Suppressor macrophage treated with lipopolysaccharide for 4 hours (primary cell): Measurements from ENCODE around the gene GGCT.
A peak's percentile ranks its signal among the peaks of the same experiment; 100 is the strongest.
"Not testable (repeated sequence)": the region's sequence is repeated elsewhere in the genome, so short reads cannot be mapped to it uniquely, and the experiment has no call there.

ENCODE experiments used
- DNase-seq: peaks from one replicate; pipeline ENCODE4 v3.0.0-alpha.2; 2020

GGCT gene, protein sequence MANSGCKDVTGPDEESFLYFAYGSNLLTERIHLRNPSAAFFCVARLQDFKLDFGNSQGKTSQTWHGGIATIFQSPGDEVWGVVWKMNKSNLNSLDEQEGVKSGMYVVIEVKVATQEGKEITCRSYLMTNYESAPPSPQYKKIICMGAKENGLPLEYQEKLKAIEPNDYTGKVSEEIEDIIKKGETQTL

DNA sequence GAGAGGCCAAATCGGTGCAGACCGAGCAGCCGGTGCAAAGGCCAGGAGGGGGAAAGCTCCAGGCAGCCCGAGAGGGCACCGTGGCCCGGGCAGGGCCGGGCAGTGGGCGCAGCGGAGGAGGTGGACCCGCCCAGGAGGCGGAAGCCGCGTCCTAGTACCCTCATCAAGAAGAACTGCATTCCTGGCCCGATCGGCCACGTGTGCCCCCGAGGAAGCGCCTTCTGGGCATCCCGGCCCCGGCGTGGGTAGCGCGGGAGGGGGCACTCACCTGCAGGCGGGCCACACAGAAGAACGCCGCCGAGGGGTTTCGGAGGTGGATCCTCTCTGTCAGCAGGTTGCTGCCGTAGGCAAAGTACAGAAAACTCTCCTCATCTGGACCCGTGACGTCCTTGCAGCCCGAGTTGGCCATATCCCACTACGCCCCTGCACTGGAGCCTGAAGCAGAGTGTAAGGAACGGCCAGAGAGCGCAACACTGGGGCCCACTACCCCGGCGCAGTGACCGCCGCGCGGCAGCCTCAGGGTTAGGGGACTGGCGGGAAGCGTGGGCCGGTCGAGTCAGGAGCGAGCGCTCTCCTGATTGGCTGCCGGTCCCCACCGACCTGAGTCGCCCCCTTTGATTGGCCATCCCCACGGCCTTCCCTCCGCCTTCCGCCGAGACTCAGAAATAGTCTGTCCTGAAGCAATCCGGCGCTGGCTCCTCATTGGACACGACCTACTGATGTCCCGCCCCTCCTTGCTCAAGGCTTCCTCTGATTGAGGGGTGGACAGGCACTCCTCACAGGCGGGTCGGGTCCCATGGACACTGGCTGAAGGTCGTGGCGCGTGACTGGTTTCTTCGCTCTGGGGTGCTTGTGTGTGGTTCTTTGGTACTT is at the start of gene GGCT:
GGCT (minus strand) TSS at position 529 of the 873 bp plus-strand sequence; CDS start at position 409, 120 bp downstream.
- peak; percentile 99 for DNase-seq

DNA sequence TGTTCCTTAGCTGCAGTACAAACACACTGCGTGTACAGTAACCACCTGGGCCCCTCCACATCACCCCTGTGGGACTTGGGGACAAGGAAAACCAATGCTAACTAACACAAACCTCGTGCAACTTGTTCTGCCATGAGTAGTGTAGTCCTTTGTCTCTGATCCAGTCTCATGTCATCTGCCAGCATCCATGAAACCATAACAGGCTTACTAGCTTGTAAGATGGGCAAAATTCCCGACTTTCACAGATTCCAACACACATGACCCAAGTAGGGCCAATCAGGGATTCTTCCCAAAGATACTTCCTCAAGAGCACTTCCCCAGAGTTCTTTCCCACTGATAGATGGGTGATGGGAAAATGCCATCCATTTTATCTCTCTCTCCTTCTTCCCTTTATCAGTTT is 48.9 kb upstream of the GGCT start:
- no peak for DNase-seq

DNA sequence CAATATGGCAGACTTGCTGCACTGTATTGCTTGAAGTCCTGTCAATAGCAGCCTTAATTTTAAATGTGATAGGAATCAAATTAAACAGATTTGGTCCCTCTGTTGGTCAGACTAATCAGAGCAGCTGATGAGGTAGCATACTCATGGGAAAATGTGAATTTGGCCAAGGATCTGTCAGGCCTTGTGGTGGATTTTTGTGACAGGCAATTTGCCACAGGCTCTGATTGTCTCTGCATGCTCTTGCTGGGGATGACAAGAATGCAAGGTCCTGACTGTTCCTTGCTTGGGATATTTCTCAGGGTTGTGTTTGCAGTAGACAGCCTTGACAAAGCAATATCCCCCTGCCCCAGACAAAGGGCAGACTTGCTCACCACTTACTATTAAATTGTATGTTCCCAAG is 48.5 kb upstream of the GGCT start:
- no peak for DNase-seq

DNA sequence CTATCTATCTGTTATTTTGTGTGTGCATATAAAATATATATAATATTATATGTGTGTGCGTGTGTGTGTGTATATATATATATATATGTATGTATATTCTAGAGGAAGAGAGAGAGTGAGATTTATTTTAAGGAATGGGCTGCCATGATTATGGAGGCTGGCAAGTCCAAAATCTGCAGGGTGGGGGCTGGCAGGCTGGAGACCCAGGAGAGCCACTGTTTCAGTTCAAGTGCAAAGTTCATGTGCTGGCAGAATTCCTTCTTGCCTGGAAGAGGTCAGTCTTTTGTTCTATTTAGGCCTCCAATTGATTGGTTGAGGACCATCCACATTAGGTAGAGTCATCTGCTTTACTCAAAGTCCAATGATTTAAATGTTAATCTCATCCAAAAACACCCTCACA is 47.7 kb upstream of the GGCT start:
- DNase-seq: no peak

DNA sequence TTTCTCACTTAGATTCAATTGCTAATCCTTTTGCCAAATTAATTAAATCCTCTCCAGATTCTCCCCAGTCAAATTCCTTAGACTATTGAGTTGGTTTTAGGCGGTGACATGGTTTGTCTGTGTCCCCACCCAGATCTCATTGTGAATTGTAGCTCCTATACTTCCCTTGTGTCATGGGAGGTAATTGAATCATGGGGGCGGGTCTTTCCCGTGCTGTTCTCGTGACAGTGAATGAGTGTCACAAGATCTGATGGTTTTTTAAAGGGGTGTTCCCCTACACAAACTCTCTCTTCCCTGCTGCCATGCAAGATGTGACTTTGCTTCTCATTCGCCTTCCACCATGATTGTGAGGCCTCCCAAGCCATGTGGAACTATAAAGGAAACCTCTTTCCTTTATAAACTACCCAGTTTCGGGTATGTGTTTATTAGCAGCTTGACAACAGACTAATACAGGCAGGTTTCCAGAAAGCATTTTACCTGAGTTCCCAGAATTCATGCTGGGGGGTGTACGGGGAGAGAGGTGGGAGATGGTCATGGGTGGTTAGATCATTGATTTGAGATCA is 45.4 kb upstream of the GGCT start:
- peak; percentile 93 for DNase-seq

DNA sequence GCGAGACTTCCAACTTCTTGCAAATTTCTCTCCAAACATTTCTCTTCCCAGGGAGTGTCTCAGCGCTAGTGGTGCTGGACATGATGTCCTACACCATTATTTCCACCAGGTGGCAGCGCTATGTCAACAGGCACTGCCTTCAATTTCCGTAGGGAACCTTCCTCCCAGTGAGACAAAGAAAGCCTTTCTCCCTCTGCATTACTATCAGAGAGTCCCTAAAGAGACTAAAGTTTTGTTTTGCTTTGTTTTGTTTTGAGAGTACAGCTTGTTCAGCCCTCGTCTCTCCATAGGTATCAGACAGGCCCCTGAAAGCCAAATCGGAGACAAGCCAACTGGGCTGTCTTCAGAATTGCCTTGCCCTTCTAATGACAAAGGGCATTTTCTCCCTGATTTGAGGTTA is 44.2 kb upstream of the GGCT start:
- DNase-seq: peak; percentile 88

DNA sequence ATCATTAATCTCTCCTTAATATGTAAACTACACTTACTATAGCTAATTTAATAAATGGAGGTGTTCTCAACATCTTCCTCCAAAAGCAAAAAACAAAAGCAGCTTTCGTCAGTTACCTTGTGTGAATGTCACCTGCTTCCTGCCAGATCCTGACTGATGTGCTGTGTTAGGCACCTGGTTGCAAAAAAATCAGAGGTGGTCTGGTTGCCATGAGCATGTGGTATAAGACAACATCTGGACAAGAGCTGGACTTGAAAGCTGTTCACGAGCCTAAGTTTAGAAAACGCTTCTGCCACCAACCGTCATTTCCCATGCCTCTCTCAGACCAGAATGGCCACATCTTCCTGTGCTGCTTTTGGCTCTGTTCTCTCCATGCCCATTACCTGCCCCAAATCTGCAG is 42.0 kb upstream of the GGCT start:
- no peak for DNase-seq

DNA sequence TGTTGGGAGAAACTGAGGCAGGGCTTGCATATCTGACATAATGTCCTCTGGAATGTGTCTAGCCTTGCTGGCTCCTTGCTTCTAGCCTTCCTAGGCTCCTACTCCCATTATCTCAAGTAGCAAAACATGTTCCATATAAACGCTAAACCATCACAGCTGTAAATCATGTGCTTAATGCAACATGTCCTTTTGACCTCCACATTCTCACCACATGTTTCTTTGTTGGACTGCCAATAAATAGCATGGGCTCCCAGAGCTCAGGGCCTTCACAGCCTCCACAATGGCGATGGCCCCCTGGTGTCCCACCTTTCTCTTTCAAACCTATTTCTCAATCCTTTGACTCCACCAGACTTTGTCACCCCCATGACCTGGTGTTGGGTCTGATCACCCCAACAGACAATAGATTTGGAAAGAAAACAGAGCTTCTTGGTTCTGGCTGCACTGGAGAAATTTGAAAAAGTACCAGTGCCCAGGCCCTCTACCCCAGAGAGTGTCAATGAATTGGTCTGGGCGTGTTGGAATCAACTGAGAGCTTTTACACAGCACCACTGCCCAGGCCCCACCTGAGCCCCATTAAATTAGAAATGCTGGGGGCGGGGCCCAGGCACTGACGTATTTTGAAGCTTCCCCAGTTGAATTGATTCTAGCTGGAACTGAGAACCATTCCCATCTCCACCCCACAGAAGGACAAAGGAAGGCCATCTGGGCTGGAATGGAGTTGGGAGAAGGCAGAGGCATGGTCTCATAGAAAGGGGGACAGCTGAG is 41.3 kb upstream of the GGCT start:
- no peak for DNase-seq

DNA sequence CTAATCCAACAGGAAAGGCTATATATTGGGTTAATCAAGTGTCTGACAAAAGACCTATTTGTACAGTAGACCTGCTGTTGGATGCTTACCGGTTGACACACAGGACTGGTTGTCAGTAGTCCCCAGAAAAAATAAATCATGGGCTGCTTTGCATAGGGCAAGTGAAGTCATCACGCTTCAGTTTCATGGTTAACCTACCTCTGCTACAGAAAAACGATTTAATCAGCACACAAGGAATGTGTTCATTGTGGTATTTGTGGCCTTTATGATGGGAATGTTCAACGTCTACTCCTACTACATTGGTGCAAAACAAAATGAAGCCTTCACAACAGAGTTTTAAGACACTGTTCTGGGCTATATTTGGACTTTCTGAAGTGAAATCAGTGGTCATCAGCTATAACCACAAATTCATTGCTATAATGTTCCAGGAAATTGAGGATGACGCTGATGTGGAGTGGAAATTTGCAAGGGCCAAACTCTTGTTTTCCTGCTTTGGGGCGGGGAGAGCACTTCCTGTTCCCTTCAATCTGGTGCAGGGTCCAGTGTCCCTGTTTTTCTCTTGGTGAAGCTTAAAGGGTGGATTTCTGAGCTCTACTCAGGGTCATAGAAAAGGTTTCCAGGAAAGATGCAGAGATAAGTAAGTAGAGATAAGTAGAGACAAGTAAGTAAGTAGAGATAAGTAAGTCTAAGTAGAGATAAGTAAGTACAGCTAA is 39.3 kb upstream of the GGCT start:
- no peak for DNase-seq

DNA sequence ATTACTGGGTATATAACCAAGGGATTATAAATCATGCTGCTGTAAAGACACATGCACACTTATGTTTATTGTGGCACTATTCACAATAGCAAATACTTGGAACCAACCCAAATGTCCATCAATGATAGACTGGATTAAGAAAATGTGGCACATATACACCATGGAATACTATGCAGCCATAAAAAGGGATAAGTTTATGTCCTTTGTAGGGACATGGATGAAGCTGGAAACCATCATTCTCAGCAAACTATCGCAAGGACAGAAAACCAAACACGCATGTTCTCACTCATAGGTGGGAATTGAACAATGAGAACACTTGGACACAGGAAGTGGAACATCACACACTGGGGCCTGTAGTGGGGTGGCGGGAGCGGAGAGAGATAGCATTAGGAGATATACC is 38.5 kb upstream of the GGCT start:
- not testable (repeated sequence) for DNase-seq

DNA sequence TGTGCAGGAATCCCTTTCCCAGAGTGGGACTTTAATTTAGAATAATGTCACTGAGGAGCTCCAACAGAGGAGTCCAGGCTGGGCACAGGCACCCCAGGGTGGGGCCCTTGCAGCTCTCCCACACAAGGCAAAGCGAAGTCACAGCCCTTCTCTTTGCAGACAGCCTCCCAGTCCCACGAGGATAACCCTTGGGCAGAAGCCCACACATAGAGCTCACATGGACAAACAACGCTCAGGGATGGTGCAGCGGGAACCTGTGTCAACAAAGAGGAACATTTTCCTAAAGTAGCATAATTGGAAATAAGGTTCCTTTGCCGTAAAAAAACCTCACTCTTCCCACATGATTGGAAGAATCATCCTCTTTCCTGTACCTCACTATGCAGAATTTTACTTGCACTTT is 29.3 kb upstream of the GGCT start:
- no peak for DNase-seq

DNA sequence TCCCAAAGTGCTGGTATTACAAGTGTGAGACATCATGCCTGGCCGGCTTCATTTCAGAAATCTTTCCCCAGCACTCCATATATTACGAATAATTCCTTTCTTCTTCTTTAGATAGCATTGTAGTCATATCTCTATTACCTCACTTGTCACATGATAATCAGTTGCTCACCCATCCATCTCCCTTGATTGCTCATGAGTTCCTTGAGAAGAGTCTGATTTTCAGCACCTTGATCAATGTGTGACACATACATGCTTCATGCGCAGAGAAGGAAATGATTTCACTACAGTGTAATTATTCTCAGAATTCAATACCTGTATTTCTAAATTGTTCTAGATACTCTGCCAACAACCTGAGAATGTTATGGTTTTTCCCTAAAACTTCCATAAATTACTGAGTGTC is 26.7 kb upstream of the GGCT start:
- DNase-seq: no peak

DNA sequence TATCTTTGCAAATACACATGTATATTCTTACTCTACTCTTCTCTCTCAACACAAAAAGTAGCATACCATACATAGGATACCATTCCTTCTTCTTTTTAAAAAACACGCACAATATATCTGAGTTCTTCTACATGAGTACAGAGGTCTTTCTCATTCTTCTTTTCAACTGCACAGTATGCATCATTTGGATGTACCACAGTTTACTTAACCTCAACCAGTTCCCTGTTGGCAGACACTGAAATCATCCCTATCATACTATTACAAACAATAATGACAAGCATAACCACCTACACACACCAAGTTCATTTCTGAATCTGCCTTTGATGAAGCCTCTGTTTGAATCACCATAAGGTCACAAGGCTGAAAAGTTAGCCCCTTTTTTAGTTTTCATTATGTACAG is 25.7 kb upstream of the GGCT start:
- no peak for DNase-seq

DNA sequence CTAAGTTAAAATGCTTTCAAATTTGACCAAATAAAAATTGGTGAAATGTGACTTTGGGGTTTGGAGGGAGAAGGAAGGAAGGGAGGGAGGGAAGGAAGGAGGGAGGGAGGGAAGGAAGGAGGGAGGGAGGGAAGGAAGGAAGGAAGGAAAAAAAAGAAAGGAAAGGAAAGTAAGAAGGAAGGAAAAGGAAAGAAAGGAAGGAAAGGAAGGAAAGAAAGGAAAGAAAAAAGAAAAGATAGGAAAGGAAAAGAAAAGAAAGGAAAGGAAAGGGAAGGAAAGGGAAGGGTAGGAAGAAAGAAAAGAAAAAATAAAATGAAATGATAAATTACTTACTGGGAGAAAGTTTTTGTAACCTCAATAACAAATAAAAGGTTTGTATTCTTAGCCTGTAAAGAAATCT is 24.1 kb upstream of the GGCT start:
- no peak for DNase-seq

DNA sequence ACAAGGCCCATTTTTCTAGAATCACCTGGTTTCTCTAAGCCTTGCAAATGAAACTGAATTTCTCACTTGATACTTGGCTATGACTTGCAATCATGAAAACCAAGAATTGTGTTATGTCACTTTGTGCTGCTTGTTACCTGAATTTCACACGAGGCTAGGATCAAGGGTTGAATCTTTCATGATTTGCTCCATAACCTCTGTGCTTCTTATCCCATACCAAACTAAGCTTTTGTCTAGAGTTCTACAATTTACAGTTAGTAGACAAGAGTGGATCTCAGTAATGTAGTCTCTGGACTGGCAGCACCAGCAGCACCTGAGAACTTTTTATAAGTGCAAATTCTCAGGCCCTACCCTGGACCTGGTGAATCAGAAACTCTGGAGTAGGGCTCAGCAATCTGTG is 22.7 kb upstream of the GGCT start:
- DNase-seq: not testable (repeated sequence)

DNA sequence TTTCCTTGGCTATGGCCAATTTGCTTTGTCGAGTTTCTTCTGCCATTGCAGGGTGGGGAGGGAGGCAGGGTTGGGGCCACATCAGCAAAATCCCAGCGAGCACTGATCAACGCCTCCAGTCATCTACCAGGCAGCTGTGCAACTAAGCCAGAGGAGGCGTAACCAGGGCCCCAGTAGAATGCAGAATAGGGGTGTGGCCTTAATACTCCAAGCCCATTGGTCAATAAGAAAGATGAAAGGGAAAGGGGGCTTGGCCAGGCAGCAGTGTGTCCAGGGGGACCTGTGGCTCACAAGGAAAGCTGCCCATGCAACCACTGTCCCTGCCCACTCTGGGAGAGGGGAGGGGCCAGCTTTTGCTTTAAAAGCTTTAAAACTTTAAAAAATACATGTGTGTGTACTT is 21.5 kb upstream of the GGCT start:
- DNase-seq: no peak

DNA sequence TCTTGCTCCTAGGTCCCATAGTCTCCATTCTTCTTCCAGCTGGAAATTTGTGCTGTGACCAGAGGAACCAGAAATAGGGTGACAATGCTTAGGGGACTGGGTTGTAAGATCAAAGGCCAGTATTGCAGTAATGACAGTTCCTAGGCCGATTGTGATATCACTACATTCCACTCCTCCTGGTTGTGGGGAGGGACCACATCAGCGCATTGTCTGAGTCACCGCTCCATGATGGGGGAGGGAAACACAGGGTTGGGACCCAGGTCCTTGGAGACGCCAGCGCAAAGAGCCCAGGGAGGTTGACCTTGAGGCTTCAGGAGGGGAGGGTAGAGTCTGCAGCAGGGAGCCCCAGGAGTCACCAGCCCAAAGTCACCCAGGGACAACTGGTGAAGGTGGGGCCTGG is 20.8 kb upstream of the GGCT start:
- no peak for DNase-seq

DNA sequence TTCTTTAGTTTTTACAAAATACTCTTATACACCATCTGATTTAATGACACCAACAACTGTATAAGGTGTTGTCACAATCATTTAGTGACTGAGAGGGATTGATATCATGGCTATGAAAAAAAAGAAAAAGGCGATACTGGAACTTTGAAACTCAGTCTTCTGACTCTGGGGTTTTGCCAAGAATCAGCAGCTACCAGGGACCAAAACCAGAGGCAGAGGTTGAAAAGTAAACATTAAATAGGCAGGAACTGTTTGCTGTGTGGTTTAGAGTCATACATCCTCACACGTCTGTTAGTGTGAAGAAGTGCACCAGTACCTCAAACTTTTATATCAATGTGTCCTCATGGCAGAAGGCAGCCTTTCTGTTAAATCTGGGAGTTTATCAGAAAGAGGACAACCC is 19.9 kb upstream of the GGCT start:
- DNase-seq: no peak

DNA sequence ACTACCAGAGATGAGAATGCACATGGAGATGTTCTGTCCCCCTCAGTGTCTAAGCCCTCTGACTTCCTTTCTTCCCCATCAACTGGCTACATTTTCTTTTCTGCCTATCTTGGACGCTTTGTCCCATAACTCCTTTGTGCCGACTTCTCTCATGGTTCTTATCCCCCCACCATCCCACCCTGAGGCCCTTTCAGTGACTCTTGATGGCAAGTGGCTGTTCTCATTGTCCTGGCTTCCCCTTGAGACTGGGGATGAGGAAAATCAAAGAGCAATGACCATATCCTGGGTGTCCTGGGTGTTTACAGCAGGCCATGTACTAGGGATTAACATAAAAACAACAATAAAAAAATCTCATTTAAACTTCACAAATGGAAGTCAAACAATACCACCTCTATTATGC is 18.8 kb upstream of the GGCT start:
- no peak for DNase-seq

DNA sequence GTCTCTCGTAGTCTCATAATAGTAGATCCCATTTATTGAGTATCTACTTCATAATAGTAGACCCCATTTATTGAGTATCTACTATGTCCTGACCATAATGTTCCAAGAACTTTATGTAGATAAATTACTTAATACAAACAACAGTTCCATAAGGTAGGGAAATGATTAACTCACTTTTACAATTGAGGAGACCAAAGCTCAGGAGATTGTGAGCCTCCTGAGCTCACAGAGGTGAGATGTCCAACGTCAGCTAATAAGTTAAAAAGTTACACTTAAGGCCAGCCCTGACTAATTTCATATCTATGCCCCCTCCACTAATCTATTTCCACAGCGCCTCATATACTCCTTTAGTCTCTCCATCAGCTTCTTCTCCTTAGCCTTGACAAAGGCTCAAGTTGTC is 17.5 kb upstream of the GGCT start:
- no peak for DNase-seq

DNA sequence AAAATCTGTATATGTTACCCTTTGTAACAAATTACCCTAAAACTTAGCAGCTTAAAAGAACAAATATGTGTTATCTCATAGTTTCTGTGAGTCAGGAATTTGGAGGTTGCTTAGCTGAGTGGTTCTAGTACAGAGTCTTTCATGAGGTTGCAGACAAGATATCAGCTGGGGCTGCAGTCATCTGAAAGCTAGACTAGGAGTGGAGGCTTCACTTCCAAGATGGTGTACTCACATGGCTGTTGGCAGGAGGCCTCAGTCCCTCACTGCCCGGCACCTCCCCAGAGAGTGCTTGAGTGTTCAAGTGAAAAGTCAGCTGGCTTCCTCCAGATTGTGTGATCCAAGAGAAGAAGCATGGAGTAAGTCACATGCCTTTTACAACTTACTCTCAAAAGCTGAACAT is 16.9 kb upstream of the GGCT start:
- DNase-seq: peak; percentile 25

DNA sequence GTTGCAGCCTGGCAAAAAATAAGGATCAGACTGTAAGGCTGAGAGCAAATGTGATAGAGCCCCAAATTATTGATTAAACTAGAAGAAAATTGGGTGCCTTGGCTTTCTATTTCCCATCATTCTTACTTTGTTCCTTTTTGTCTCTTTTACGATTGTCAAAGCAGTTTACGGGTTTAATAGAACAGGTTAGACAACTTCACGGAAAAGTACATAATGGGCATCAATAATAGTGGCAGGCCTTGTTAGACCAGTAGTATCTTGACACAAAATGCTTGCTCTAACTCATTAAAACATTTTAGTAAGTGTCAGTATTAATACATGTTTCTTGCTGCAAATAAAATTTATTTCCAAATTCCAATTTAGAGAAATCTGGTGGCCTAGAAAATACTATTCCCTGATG is 14.5 kb upstream of the GGCT start:
- no peak for DNase-seq

DNA sequence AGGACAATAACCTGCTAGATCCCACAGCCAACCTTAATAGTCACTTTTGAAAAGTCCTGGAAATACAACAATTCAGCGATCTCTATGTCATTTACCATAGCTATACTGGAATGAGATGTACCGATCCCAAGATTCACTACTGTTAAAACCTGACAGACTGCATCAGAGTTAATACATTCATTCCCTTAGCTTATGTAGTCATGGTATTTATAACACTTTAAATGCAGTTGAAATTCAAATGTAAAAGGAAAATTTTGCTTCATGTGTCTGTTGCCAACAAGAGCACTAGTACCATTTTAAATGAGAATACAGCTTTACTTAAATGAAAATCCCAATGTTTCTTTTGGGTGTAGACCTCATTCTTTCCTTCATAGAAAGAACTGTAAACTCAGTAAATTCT is 11.1 kb upstream of the GGCT start:
- DNase-seq: no peak
